Calu3 (cell line): Measurements from ENCODE around the gene LRP8. TPM values are rescaled to one million over a fixed set of nuclear protein-coding genes. Genes with fewer than 3 reads are reported as not detected.

Experiments
- BruUV-seq: library from RNA; stranded (reverse); fragments of 400-500 nt; replicated peaks from 2 replicates; lab custom pipeline; 2021; lab: Mats Ljungman, UMichigan
- CTCF ChIA-PET: fragments of 300-600 bp; sonication (Branson Sonifier 250); formaldehyde crosslinking; loops from one replicate; lab custom pipeline; 2022; ENCODE audit warnings: antibody characterized with exemption; lab: Charles Lee
- DNase-seq: peaks from one replicate; pipeline ENCODE4 v3.0.0; 2022
- H3K27ac Mint-ChIP-seq: one replicate; pipeline ENCODE4 v1.8.0; 2022; ENCODE audit warnings: mixed read lengths; ENCODE audit not compliant: unreplicated experiment
- H3K27me3 Mint-ChIP-seq: one replicate; pipeline ENCODE4 v1.8.0; 2022; ENCODE audit warnings: mixed read lengths; ENCODE audit not compliant: unreplicated experiment
- H3K36me3 Mint-ChIP-seq: one replicate; pipeline ENCODE4 v1.8.0; 2022; ENCODE audit warnings: mild to moderate bottlenecking, moderate library complexity, mixed read lengths; ENCODE audit not compliant: insufficient read depth, unreplicated experiment
- H3K4me1 Mint-ChIP-seq: one replicate; pipeline ENCODE4 v1.8.0; 2022; ENCODE audit warnings: mild to moderate bottlenecking, low read depth, mixed read lengths; ENCODE audit not compliant: unreplicated experiment
- H3K4me3 Mint-ChIP-seq: one replicate; pipeline ENCODE4 v1.8.0; 2022; ENCODE audit warnings: mild to moderate bottlenecking, low read depth, moderate library complexity, mixed read lengths; ENCODE audit not compliant: unreplicated experiment
- H3K9me3 Mint-ChIP-seq: one replicate; pipeline ENCODE4 v1.8.0; 2022; ENCODE audit warnings: low read depth, mixed read lengths; ENCODE audit not compliant: unreplicated experiment
- intact Hi-C: fragments of 100-400 bp; cut with micrococcal nuclease; formaldehyde crosslinking; loops from one replicate; pipeline ENCODE4 v1.10.0; 2022; ENCODE audit not compliant: unreplicated experiment
- total RNA-seq: library from RNA; stranded (reverse); gene quantifications from 2 replicates; pipeline ENCODE4 v1.2.3, GENCODE V29; 2022
- TF ChIP-seq, protein P1 (sequence below): fragments of 200-600 bp; IDR thresholded peaks from one replicate; pipeline ENCODE4 v1.8.0; 2022; ENCODE audit warnings: antibody characterized with exemption; ENCODE audit not compliant: unreplicated experiment

LRP8 gene
- total RNA-seq, 1 experiment from 2014 or later = 104 TPM

DNA sequence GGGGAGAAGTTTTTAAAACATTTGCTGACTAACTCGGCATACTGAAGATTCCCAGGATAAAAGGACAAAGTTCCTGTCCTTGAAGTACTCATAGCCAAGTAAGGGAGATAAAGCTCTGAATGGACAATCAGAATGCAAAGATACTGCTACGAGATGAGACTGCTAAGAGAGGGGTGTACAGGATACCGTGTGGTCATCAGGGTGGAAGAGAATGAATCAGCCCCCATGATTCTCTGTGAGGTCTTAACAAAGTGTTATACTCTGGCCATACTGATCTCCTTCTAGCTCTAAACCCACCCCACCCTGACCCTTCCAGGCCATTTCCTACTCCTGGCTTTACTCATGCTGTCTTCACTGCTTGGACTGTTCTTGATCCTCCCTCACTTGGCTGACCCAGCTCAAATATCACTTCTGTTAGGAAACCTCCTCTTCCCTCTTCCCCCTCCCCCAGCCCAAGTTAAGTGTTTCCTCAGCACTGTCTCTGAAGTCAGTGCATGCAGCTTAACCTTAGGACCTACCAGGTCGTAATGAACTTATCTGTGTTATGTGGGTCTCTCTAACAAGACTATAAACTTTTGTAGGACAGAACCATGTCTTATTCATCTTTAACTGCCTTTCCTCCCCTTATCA is 73.7 kb downstream of the LRP8 start:
- Mint-ChIP-seq H3K36me3 (peaks cover 30% of the 10 kb centered on the region), H3K4me3 (no peak overlapping the region), H3K27ac (no peak overlapping the region), H3K9me3 (no peaks in the 10 kb centered on the region), H3K4me1 (no peaks in the 10 kb centered on the region), H3K27me3 (no peaks in the 10 kb centered on the region)
- CTCF ChIA-PET = no interaction called here
- TF ChIP-seq, protein P1, sequence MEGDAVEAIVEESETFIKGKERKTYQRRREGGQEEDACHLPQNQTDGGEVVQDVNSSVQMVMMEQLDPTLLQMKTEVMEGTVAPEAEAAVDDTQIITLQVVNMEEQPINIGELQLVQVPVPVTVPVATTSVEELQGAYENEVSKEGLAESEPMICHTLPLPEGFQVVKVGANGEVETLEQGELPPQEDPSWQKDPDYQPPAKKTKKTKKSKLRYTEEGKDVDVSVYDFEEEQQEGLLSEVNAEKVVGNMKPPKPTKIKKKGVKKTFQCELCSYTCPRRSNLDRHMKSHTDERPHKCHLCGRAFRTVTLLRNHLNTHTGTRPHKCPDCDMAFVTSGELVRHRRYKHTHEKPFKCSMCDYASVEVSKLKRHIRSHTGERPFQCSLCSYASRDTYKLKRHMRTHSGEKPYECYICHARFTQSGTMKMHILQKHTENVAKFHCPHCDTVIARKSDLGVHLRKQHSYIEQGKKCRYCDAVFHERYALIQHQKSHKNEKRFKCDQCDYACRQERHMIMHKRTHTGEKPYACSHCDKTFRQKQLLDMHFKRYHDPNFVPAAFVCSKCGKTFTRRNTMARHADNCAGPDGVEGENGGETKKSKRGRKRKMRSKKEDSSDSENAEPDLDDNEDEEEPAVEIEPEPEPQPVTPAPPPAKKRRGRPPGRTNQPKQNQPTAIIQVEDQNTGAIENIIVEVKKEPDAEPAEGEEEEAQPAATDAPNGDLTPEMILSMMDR = no peak
- DNase-seq = no peak
- intact Hi-C loops = no loop called here
- BruUV-seq = no TSS peak

DNA sequence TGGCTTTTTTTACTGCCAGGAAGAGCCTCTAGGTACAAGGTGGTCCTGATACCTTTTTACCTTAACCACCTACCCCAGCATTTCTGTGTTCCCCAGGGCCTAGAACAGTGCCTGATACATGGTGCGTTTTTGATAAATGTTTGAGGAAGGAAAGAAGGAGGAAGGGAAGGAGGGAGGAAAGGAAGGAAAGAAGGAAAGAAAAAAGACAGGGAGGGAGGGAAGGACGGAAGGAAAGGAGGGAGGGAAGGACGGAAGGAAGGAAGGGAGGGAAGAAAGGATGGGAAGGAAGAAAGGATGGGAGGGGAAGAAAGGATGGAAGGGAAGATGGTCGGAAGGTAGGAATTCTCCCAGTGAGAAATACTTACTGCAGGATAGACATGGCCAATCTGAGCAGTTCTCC is 77.5 kb downstream of the LRP8 start:
- H3K4me3 Mint-ChIP-seq = no peak overlapping the region
- no peak for DNase-seq
- no peaks in the 10 kb centered on the region for H3K9me3 Mint-ChIP-seq
- peaks cover 25% of the 10 kb centered on the region for H3K36me3 Mint-ChIP-seq
- no peak overlapping the region for H3K27ac Mint-ChIP-seq
- TF ChIP-seq, protein P1 = no peak
- no TSS peak for BruUV-seq
- CTCF ChIA-PET = no interaction called here
- no peaks in the 10 kb centered on the region for H3K27me3 Mint-ChIP-seq
- no peaks in the 10 kb centered on the region for H3K4me1 Mint-ChIP-seq
- intact Hi-C loops = no loop called here

- CTCF ChIA-PET = no interaction called here
- intact Hi-C loops = no loop called here
Observed at GRCh38 chr1:53249706-53250105, 78.2 kb downstream of the LRP8 start.

GRCh38 chr1:53246261-53247134 is 81.4 kb downstream of the LRP8 start:
- Mint-ChIP-seq H3K27ac (no peak overlapping the region), H3K4me3 (no peak overlapping the region), H3K9me3 (no peaks in the 10 kb centered on the region), H3K4me1 (no peaks in the 10 kb centered on the region), H3K27me3 (no peaks in the 10 kb centered on the region), H3K36me3 (peaks cover 14% of the 10 kb centered on the region)
- TF ChIP-seq, protein P1 = no peak
- intact Hi-C loops = no loop called here
- DNase-seq = no peak
- CTCF ChIA-PET = no interaction called here
- no TSS peak for BruUV-seq

More at GRCh38 chr1:53249706-53250105, 78.2 kb downstream of the LRP8 start:
- Mint-ChIP-seq H3K27me3 (no peaks in the 10 kb centered on the region), H3K4me1 (no peaks in the 10 kb centered on the region), H3K9me3 (no peaks in the 10 kb centered on the region), H3K27ac (no peak overlapping the region), H3K4me3 (no peak overlapping the region), H3K36me3 (peaks cover 25% of the 10 kb centered on the region)
- TF ChIP-seq, protein P1 = no peak
- DNase-seq = no peak
- no TSS peak for BruUV-seq
